Measurements from ENCODE around the gene NIPAL4. TPM values are rescaled to one million over a fixed set of nuclear protein-coding genes. Genes with fewer than 3 reads are reported as not detected.
"Not testable (repeated sequence)": the region's sequence is repeated elsewhere in the genome, so short reads cannot be mapped to it uniquely, and the experiment has no call there.

NIPAL4 gene
- total RNA-seq, 1 donor from 2014 or later, result 0.30 TPM

- intact Hi-C loops (cut with DNase I), result loop anchor here (5.0 kb wide), 1 partner anchor 48 kb away; no protein-coding TSS in a partner anchor
- DNase-seq (ENCODE audit: low spot score), result peak; percentile 36
These were observed 19.8 kb downstream of the NIPAL4 start for GRCh38 chr5:157479612-157480510.

GRCh38 chr5:157481265-157481664 lies 21.3 kb downstream of the NIPAL4 start:
- DNase-seq (ENCODE audit: low spot score), result no peak
- intact Hi-C loops (cut with DNase I), result no loop called here

GRCh38 chr5:157481666-157482065 lies 21.7 kb downstream of the NIPAL4 start:
- intact Hi-C loops (cut with DNase I), result no loop called here
- peak; percentile 69 for DNase-seq (ENCODE audit: low spot score)

- DNase-seq (ENCODE audit: low spot score); intact Hi-C loops (cut with DNase I): not testable (repeated sequence)
These were observed 22.7 kb downstream of the NIPAL4 start for GRCh38 chr5:157482702-157483101.

GRCh38 chr5:157484768-157485167 lies 24.8 kb downstream of the NIPAL4 start:
- DNase-seq (ENCODE audit: low spot score), result peak; percentile 64
- intact Hi-C loops (cut with DNase I), result no loop called here

- peak; percentile 7 for DNase-seq (ENCODE audit: low spot score)
- intact Hi-C loops (cut with DNase I), result no loop called here
These were observed 25.3 kb downstream of the NIPAL4 start for GRCh38 chr5:157485340-157485739.

GRCh38 chr5:157485811-157486210 lies 25.8 kb downstream of the NIPAL4 start:
- no peak for DNase-seq (ENCODE audit: low spot score)
- intact Hi-C loops (cut with DNase I), result no loop called here

GRCh38 chr5:157486221-157486681 lies 26.2 kb downstream of the NIPAL4 start:
- DNase-seq (ENCODE audit: low spot score), result peak; percentile 60

GRCh38 chr5:157486861-157487260 lies 26.8 kb downstream of the NIPAL4 start:
- DNase-seq (ENCODE audit: low spot score), result peak; percentile 47
- intact Hi-C loops (cut with DNase I), result no loop called here

More at GRCh38 chr5:157486221-157486681, 26.2 kb downstream of the NIPAL4 start:
- intact Hi-C loops (cut with DNase I), result no loop called here

- peak; percentile 36 for DNase-seq (ENCODE audit: low spot score)
- intact Hi-C loops (cut with DNase I), result no loop called here
These were observed 27.3 kb downstream of the NIPAL4 start for GRCh38 chr5:157487358-157487757.

GRCh38 chr5:157491471-157491995 lies 31.5 kb downstream of the NIPAL4 start:
- intact Hi-C loops (cut with DNase I), result no loop called here
- DNase-seq (ENCODE audit: low spot score), result no peak

GRCh38 chr5:157492886-157493285 lies 32.9 kb downstream of the NIPAL4 start:
- intact Hi-C loops (cut with DNase I), result no loop called here
- peak; percentile 60 for DNase-seq (ENCODE audit: low spot score)

GRCh38 chr5:157494178-157494832 lies 34.3 kb downstream of the NIPAL4 start:
- DNase-seq (ENCODE audit: low spot score), result peak; percentile 84
- intact Hi-C loops (cut with DNase I), result no loop called here

- DNase-seq (ENCODE audit: low spot score), result peak; percentile 12
- intact Hi-C loops (cut with DNase I), result no loop called here
These were observed 36.9 kb downstream of the NIPAL4 start for GRCh38 chr5:157496864-157497263.

- DNase-seq (ENCODE audit: low spot score), result peak; percentile 64
- intact Hi-C loops (cut with DNase I), result no loop called here
These were observed 38.0 kb downstream of the NIPAL4 start for GRCh38 chr5:157497875-157498611.

GRCh38 chr5:157502143-157502647 lies 42.2 kb downstream of the NIPAL4 start:
- intact Hi-C loops (cut with DNase I), result no loop called here
- DNase-seq (ENCODE audit: low spot score), result peak; percentile 69

GRCh38 chr5:157504053-157504452 lies 44.0 kb downstream of the NIPAL4 start:
- peak; percentile 33 for DNase-seq (ENCODE audit: low spot score)
- intact Hi-C loops (cut with DNase I), result no loop called here

- peak; percentile 60 for DNase-seq (ENCODE audit: low spot score)
- intact Hi-C loops (cut with DNase I), result no loop called here
These were observed 45.5 kb downstream of the NIPAL4 start for GRCh38 chr5:157505496-157505895.

GRCh38 chr5:157506066-157506590 lies 46.1 kb downstream of the NIPAL4 start:
- intact Hi-C loops (cut with DNase I), result no loop called here
- DNase-seq (ENCODE audit: low spot score), result no peak
